HT-29 (cell line): ENCODE data around the gene PHOSPHO2. TPM values are rescaled to one million over a fixed set of nuclear protein-coding genes. Genes with fewer than 3 reads are reported as not detected.
"Not testable (repeated sequence)": the region's sequence is repeated elsewhere in the genome, so short reads cannot be mapped to it uniquely, and the experiment has no call there.

Experiments
- DNase-seq: peaks from one replicate; pipeline ENCODE4 v3.0.0-alpha.2; 2015; ENCODE audit warnings: low spot score
- total RNA-seq: library from RNA; depleted of rRNA; stranded (reverse); fragments of >200 nt; shearing (Covaris generic); gene quantifications from 2 replicates; pipeline ENCODE4 v1.2.3, GENCODE V29; 2014

Gene PHOSPHO2
- total RNA-seq, 1 experiment from 2014 or later: 8.2 TPM

DNA sequence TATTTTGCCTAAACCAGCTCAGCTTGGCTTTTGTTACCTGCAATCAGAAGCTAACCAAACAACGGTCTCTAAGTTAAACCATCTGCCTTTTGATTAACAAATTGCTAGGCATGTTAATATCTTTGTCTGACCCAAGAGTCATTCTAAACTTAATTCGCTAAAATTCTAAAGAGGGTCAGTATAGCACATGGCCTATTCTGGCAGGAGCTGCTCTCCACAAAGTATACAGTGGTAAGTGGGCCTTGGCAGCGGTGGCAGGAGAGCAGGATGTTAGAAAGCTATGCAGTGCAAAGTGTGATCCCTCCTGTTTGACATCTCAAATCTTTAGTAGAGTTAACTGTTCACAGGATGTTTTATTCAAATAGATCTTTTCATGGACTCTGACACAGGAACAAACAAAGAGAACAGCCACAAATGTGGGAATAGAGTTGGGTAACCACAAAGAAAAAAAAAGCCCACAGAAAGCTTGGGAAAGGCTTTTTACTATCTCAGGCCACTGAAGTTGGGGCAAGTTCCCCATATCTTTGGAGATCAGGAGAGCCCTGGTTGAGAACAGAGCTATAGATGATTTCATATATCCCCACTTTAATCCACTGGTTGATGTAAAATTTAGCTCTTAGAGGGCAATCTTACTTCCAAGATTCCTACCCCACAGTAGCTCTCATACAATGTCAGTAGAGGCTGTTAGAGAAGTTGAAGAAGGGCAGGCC is 10.7 kb upstream of the PHOSPHO2 start:
- no peak for DNase-seq

DNA sequence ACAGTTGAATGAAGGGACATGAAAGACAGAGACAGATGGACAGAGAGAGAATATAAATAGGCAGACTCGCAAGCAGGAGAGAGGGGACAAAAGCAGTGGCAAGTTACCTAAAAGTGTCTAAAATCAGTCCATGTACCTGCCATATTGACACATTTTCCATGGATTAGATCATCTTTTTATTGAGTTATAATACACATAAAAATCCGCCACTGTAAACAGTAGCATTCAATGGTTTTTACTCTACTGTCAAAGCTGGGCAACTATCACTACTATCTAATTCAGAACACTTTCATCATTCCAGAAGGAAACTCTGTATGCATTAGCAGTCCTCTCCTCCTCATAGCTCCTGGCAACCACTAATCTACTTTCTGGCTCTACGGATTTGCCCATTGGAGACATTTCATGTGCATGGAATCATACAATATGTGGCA is 10.1 kb upstream of the PHOSPHO2 start:
- DNase-seq: no peak

DNA sequence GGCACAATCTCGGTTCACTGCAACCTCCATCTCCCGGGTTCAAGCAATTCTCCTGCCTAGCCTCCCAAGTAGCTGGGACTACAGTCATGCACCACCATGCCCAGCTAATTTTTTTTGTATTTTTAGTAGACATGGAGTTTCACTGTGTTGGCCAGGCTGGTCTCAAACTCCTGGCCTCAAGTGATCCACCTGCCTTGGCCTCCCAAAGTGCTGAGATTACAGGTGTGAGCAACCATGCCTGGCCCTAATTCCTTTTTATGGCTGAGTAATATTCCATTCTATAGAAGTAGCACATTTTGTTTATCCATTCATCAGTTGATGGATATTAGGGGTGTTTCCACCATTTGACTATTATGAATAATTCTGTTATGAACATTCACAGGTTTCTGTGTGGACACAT is 9.6 kb upstream of the PHOSPHO2 start:
- not testable (repeated sequence) for DNase-seq

DNA sequence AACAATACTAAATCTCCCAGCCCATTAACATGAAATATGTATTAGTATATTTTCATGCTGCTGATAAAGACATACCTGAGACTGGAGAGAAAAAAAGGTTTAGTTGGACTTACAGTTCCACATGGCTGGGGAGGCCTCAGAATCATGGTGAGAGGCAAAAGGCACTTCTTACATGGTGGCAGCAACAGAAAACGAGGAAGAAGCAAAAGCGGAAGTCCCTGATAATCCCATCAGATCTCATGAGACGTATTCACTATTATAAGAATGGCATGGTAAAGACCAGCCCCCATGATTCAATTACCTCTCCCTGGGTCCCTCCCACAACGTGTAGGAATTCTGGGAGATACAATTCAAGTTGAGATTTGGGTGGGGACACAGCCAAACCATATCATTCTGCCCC is 7.4 kb upstream of the PHOSPHO2 start:
- not testable (repeated sequence) for DNase-seq

DNA sequence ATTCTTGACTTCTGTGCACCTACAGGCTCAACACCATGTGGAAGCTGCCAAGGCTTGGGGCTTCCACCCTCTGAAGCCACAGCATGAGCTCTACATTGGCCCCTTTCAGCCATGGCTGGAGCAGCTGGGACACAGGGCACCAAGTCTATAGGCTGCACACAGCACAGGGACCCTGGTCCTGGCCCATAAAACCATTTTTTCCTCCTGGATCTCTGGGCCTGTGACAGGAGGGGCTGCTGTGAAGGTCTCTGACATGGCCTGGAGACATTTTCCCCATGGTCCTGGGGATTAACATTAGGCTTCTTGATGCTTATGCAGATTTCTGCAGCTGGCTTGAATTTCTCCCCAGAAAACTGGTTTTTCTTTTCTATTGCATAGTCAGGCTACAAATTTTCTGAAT is 6.3 kb upstream of the PHOSPHO2 start:
- DNase-seq: not testable (repeated sequence)

DNA sequence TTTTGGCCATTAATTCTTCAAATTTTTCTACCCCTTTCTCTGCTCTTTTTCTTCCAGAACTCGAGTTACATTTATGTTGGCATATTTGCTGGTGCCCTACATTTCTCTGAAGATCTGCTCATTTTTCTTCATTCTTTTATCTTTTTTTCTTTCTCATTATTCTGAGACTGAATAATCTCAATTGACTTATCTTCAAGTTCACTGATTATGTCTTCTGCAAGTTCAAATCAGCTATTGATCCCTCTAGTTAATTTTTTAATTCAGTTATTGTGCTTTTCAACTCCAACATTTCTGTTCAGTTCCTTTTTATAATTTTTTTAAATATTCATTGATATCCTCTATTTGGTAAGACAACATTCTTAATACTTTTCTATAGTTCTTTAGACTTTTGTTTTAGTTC is 3.3 kb upstream of the PHOSPHO2 start:
- no peak for DNase-seq

DNA sequence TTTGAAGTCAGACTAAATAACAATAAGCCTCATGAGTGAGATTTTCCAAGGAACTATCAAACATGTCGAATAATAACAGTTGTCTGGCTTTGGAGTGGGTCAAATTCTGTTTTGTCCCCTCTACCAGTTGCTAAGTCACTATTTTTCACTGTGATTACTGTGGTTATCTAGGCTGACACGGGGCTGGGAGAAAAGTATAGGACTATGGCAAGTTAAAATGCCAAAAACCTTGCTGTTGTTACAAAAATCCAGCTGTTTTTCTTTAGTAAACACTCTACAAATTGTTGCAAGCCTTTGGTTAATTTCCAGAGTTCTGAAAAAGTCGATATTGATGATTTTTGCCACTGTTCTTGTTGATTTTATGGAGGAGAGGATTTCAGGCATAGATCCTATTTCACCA is 1.6 kb upstream of the PHOSPHO2 start:
- DNase-seq: no peak

DNA sequence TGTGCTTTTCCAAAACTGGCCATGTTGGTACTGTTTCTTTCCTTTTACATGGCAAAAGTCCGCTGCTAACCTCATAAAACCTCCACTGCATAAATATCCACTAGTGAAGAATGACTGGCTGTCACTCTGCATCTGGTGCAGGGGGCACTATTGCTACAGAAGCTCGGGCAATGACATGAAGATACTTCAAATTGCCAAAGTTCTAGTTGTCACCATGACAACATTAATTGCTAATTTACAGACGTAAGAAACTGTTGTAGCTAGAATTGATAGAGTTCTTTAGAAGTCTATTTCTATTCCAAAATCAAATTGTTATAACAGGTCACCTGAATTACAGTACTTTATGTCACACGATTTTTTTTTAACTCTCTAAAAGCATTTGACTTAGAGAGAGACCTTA is 909 bp upstream of the PHOSPHO2 start:
- DNase-seq: peak; percentile 55

DNA sequence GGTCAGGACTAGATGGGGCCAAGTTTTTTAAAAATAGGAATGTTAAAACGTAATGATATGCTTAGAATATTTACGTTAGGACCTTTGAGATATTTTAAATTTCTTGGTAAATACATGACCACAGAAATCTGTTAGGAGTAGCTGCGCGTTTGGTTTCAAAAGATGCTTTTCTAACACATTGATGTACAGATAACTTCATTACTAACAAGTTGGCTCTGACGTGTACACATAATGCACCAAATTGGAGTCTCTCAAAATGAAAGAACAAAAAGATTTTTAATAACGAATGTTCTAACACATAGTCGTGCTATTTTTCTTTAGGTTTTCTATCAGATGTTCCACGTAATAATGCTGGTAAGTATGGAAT is 608 bp downstream of the PHOSPHO2 start:
- no peak for DNase-seq

DNA sequence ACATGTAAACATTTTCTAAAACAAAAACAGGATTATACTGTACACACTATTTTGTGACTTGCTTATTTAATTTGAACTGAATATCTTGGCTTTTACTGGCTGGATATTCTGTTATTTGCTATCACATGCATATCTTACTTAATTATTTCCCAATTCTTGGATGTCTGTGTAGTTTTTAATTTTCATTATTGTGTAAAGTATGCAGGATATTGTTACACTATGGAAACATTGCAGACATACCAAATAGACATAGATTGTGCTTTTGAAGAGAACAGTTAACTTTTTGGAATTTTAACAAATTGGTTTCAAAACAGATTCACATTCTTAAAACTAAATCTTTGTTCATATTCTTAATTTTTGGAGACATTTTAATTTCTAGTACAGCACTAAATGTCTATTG is 2.1 kb downstream of the PHOSPHO2 start:
- DNase-seq: no peak

DNA sequence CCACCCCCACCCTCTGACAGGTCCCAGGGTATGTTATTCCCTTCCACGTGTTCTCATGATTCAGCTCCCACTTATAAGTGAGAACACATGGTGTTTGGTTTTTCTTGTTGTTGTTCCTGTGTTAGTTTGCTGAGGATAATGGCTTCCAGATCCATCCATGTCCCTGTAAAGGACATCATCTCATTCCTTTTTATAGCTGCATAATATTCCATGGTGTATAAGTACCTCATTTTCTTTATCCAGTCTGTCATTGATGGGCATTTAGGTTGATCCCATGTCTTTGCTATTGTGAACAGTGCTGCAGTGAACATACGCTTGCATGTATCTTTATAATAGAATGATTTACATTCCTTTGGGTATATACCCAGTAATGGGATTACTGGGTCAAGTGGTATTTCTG is 4.9 kb downstream of the PHOSPHO2 start:
- DNase-seq: not testable (repeated sequence)

DNA sequence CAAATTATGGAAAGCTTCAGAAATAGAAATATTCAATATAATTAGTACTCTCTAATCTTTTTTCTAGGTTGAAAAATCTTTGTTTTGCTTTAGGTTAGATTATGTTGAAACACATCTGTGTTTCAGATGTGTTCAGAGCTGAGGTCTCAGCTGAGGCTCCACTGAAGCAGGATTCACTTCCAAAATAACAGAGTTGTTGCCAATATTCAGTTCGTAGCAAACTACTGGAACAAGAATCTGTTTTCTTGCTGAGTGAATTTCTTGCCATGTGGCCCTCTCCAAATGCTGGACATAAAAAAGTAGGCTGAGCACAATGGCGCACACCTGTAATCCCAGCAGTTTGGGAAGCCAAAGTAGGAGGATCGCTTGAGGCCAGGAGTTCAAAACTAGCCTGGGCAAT is 8.7 kb downstream of the PHOSPHO2 start:
- no peak for DNase-seq

DNA sequence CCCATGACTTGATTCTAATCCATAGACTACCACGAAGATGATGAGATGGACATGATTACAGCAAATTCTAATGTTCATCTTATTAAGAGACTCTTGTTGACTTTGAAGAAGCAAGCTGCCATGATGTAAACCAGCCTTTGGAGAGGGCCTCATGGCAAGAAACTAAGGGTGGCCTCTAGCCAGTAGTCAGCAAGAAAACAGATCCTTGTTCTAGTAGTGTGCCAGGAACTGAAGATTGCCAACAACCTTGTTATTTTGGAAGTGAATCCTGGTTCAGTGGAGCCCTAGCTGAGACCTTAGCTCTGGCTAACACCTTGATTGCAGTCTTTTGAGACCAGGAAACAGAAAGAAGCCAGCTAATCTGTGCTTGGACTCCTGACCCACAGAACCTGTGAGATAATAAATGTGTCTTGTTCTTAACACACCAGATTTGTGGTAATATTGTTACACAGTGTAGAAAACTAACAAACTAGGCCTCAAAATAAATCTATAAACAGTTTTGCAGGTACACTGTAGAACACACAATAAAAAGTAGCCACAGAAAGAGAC is 10.0 kb downstream of the PHOSPHO2 start:
- no peak for DNase-seq

DNA sequence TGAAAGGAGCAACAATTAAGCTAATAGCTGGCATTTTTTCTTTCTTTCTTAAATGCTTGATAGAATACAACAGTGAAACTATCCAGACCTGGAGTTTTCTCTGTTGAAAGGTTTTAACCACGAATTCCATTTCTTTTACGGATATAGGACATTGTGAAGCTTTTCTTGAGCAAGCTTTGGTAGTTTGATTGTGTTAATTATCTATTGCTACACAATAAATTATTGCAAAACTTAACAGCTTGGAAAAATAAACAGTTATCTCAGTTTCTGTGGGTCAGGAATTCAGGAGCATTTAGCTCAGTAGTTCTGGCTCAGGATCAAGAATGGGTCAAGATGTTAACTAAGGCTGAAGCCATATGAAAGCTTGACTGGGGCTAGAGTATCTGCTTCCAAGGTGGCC is 11.7 kb downstream of the PHOSPHO2 start:
- no peak for DNase-seq

DNA sequence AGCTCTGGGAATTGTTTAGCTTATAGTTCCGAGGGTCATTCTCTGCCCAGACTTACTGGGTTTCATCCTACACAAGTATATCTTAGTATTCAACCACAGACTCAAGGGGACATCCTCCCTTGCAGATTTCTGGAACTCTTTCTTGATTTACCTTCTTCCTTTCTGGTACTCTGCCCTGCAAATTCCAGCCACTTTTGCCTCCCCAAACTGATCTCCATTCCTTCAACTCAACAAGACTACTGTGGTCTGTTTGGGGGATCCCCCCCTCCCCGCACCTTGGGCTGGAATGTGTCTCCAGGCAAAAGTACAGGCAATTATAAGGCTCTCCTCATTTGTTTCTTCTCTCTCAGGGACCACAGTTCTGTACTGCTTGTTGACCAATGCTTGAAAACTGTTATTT is 13.4 kb downstream of the PHOSPHO2 start:
- no peak for DNase-seq

DNA sequence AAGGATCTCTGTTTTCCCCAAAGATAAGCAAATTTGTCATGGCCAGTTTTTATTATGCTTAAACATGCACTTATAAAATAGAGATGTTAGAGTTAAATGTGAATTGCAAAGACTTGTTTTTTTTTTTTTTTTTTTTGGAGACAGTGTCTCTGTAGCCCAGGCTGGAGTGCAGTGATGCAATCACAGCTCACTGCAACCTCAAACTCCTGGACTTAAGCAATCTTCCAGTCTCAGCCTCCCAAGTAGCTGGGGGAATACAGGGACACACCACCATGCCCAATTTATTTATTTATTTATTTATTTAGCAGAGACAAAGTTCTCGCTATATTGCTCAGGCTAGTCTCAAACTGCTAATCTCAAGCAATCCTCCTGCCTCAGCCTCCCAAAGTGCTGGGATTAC is 15.1 kb downstream of the PHOSPHO2 start:
- DNase-seq: no peak

DNA sequence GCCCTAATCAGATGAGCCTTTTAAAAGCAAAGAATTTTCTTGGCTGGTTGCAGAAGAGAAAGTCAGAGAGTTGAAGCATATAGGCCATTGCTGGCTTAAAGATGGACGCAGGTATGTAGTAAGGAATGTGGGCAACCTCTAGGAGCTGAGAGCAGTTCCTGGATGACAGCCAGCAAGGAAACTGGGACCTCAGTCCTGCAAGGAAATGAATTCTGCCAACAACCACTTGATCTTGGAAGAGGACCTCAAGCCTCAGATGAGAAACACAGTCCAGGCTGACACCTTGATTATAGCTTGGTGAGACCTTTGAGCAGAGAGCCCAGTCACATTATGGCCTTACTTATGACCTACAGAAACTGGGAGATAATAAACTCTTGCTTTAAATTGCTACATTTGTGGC is 15.7 kb downstream of the PHOSPHO2 start:
- DNase-seq: no peak

DNA sequence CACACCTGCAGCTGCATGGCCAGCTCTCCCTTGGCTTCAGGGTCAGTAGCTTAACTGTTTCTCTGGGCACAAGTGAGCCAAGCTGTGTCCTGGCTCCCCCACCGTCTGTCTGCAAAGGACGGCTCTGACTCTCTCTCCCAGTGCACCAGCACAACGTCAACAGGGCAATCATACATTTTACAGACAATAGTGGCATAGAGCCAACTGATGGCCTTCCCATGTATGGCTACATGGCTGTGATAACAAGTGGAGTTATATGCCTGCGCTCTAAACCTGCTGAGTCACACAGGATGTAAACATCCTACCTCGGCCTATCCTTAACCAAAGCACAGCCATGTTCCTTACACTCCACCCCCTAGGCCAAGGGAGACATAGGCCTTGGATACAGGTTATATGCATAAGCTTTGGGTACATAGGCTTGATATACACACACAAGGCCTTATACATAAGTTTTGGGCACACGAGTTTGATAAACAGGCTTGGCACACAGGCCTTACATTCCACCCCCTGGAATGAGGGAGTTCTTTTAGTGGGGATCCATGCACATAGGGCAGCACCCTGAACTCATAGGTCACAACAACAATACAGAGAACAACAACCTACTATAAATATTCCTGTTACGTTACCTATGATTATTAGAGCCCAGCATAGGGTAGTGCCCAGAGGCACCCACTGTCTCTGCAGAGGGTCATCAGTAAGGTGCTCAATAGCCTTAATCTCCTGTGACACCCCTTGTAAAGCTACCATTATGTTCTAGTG is 17.7 kb downstream of the PHOSPHO2 start:
- no peak for DNase-seq

DNA sequence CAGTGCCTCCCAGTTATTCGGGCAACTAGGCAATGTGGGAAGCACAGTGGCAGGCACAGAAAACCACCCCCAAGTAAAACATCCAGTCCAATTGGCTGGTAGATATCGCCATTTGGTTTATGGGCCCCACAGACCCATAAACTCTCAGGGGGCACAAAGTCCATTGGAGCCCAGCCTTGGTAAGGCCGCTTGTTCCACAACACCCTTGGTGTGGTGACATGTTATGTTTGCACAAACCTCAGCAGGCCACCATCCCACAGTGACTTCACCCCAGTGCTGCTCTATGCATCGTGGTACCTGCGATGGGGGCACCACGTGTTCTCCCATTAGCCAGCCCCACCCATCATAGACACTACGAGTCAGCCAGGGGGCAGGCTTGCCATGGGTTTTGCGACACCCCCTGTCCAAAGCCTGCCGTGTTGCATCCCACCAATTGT is 18.5 kb downstream of the PHOSPHO2 start:
- no peak for DNase-seq

DNA sequence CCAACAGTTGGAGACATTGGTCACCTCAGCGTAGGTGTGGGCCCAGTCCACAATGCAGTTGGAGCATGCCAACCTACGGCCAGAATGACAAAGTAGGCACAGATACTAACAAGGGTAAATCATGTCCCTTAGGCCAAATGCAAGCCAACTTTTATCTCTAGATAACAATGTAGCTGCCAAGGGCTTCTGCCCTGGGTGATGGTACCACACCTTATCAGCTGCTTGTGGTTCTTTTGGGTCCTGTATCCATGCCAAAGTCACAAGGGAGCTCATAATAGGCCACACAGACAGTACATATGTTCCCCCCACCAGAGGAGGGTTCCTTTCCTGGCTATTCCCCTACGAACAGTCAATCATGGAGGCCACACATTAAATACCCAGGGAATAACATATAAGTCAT is 19.1 kb downstream of the PHOSPHO2 start:
- DNase-seq: no peak

DNA sequence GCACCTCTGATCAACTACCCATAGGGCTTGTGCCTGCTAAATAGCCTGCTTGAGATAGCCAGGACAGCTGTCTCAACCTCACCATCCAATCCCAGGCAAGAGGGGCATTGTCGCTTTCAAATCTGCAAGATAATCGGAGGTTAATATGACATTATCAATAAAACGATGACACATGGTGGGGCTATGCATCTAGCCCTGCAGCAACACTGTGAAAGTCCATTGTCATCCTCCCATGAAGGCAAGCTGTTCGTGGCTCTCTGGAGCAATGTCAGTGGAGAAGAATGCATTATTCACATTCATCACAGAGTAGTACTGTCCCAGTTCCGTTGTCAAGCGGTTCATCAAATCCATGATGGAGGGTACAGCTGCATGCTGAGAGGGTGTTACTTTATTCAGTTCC is 20.4 kb downstream of the PHOSPHO2 start:
- no peak for DNase-seq

DNA sequence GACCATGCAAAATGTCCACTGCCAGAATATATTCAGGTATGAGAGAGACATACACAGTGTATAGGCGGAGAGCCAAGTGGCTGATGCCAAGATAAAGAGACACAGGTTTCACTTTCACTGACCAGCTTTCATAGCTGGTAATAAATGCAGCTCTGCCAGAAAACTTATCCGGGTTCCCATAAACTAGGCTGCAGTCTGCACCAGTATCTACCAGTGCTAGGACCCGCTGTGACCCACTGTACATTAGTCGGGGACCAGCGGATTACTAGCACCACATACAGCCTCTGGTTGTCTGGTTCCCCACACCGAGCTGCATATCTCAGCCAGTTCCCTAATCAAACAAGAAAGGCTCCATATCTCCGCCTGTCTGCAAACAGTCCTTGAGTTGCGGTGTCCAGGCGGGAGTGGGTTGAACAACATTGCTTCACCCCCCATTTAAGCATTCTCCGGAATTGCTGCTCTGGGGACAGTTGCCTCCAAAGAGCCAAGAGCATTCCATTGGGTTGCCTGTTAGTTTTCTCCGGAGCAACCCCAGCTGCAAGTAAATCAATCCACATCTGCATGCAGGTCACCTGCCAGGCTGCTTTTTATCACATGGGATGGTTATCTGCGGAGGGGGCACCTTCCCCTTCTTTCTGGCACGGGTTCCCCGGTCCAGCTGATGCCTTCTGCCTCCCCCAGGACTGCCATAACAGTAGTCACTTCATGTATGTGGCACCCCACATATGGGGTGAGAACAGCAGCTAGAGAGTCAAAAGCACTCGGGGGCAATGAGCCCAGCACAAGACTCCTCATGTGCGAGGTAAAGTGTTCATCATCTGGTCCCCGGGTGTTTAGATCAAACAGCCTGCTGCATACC is 21.3 kb downstream of the PHOSPHO2 start:
- DNase-seq: peak; percentile 73
